Left lung (tissue), 10 donors: ENCODE data around the gene BAHCC1. TPM values are rescaled to one million over a fixed set of nuclear protein-coding genes. Genes with fewer than 3 reads are reported as not detected.

Source experiments
- ATAC-seq: fragments of 200-7000 bp; cut with Tn5 transposase; one replicate; pipeline ENCODE4 v1.9.1; 2020; ENCODE audit warnings: moderate library complexity
- DNase-seq, 4 donors: peaks; one replicate each; pipeline ENCODE4 v3.0.0-alpha.2; 2013 to 2020
- H3K27ac ChIP-seq, 2 donors: fragments of 200-600 bp; sonication (generic) in 1 of 2; one replicate each; pipeline versions ENCODE4 v1.5.0 to v1.8.0; 2020 to 2021
- H3K27me3 ChIP-seq, 2 donors: fragments of 200-600 bp; sonication (generic) in 1 of 2; one replicate each; pipeline versions ENCODE4 v1.5.0 to v1.8.0; 2020 to 2021
- H3K36me3 ChIP-seq, 2 donors: fragments of 200-600 bp; sonication (generic) in 1 of 2; one replicate each; pipeline versions ENCODE4 v1.5.0 to v1.8.0; 2020 to 2021
- H3K4me1 ChIP-seq, 2 donors: fragments of 200-600 bp; one replicate each; pipeline ENCODE4 v1.8.0; 2021
- H3K4me3 ChIP-seq, 2 donors: fragments of 200-600 bp; sonication (generic) in 1 of 2; one replicate each; pipeline versions ENCODE4 v1.5.0 to v1.8.0; 2020 to 2021; ENCODE audit warnings: mild to moderate bottlenecking in 1 of 2
- H3K9me3 ChIP-seq, 2 donors: fragments of 200-600 bp; sonication (generic) in 1 of 2; one replicate each; pipeline versions ENCODE4 v1.5.0 to v1.8.0; 2020 to 2021
- CTCF ChIP-seq, 2 donors: fragments of 200-600 bp; sonication (generic) in 1 of 2; IDR thresholded peaks; one replicate each; pipeline versions ENCODE4 v1.5.0 to v1.8.0; 2021; ENCODE audit warnings: antibody characterized with exemption in 2 of 2
- intact Hi-C, 2 donors: fragments of 100-400 bp; cut with DNase I; formaldehyde crosslinking; loops; one replicate each; pipeline versions ENCODE4 v1.11.2 to v1.14.2; 2022
- polyA plus RNA-seq, 6 donors: library from polyadenylated mRNA; unstranded; fragments of 120-200 nt; gene quantifications; one replicate each; pipeline ENCODE4 v1.2.1, GENCODE V29; 2013; ENCODE audit not compliant: insufficient read length in 6 of 6
- total RNA-seq, 2 donors: library from RNA; stranded (reverse); fragmentation: NEBNext Ultra II Directional; extraction: Animal tissue kit (Norgen Biotek cat#: 25700); gene quantifications; one replicate each; pipeline ENCODE4 v1.2.1, GENCODE V29; 2021
- donor health status: DM: no; HTN: yes; CAD: no.
- donor health status: DM: no; HTN: no; CAD: no.

BAHCC1 gene
- total and polyA plus RNA-seq, 8 donors, result 13.6 to 28.5 (median 21.4) TPM

GRCh38 chr17:81471818-81472456 is 76.7 kb downstream of the BAHCC1 start:
- H3K4me3 ChIP-seq, result no peak overlapping the region
- no peaks in the 10 kb centered on the region for H3K36me3 ChIP-seq
- H3K4me1 ChIP-seq, result no peaks in the 10 kb centered on the region
- intact Hi-C loops, result no loop called here
- no peak overlapping the region for H3K27ac ChIP-seq
- DNase-seq (peak in 1 of 4 donors; percentile 37), ATAC-seq (peak; percentile 35)
- no peaks in the 10 kb centered on the region for H3K27me3 ChIP-seq
- no peaks in the 10 kb centered on the region for H3K9me3 ChIP-seq
- TF ChIP-seq CTCF (IDR thresholded peaks at IDR 0.05), result no peak

GRCh38 chr17:81473019-81473418 is 77.8 kb downstream of the BAHCC1 start:
- Histone ChIP-seq H3K4me1 (no peaks in the 10 kb centered on the region), H3K4me3 (no peak overlapping the region), H3K27me3 (no peaks in the 10 kb centered on the region), H3K9me3 (no peaks in the 10 kb centered on the region), H3K36me3 (no peaks in the 10 kb centered on the region), H3K27ac (no peak overlapping the region)
- intact Hi-C loops, result no loop called here
- no peak for TF ChIP-seq CTCF (IDR thresholded peaks at IDR 0.05)
- ATAC-seq (no peak), DNase-seq (no peak)

- no peaks in the 10 kb centered on the region for H3K36me3 ChIP-seq
- DNase-seq, result no peak
- H3K9me3 ChIP-seq, result no peaks in the 10 kb centered on the region
- TF ChIP-seq CTCF (IDR thresholded peaks at IDR 0.05), result no peak
- H3K4me3 ChIP-seq, result no peak overlapping the region
- intact Hi-C loops, result no loop called here
- H3K4me1 ChIP-seq, result no peaks in the 10 kb centered on the region
- ATAC-seq, result no peak
- no peaks in the 10 kb centered on the region for H3K27me3 ChIP-seq
- no peak overlapping the region for H3K27ac ChIP-seq
Observed at GRCh38 chr17:81474958-81475357, 79.7 kb downstream of the BAHCC1 start.

GRCh38 chr17:81476097-81476496 is 80.8 kb downstream of the BAHCC1 start:
- DNase-seq (no peak), ATAC-seq (no peak)
- H3K27me3 ChIP-seq, result peaks cover 0 to 8% of the 10 kb centered on the region in 2 donors
- no peaks in the 10 kb centered on the region for H3K36me3 ChIP-seq
- no peaks in the 10 kb centered on the region for H3K9me3 ChIP-seq
- no peaks in the 10 kb centered on the region for H3K4me1 ChIP-seq
- TF ChIP-seq CTCF (IDR thresholded peaks at IDR 0.05), result no peak
- H3K27ac ChIP-seq, result no peak overlapping the region
- H3K4me3 ChIP-seq, result no peak overlapping the region
- intact Hi-C loops, result no loop called here

- H3K36me3 ChIP-seq, result no peaks in the 10 kb centered on the region
- no peak overlapping the region for H3K27ac ChIP-seq
- no peak for TF ChIP-seq CTCF (IDR thresholded peaks at IDR 0.05)
- DNase-seq (no peak), ATAC-seq (no peak)
- H3K9me3 ChIP-seq, result no peaks in the 10 kb centered on the region
- peaks cover 0 to 4% of the 10 kb centered on the region in 2 donors for H3K4me1 ChIP-seq
- H3K4me3 ChIP-seq, result no peak overlapping the region
- peaks cover 0 to 14% of the 10 kb centered on the region in 2 donors for H3K27me3 ChIP-seq
- intact Hi-C loops, result no loop called here
Observed at GRCh38 chr17:81476635-81477034, 81.4 kb downstream of the BAHCC1 start.
